H9 (cell line): ENCODE data around the gene CAV3. TPM values are rescaled to one million over a fixed set of nuclear protein-coding genes. Genes with fewer than 3 reads are reported as not detected.

Experiments
- DNase-seq: peaks from one replicate; pipeline ENCODE4 v3.0.0-alpha.2; 2017
- H2AFZ ChIP-seq: one replicate; pipeline ENCODE4 v1.6.1; 2013; ENCODE audit warnings: mild to moderate bottlenecking, low read length, control low read depth, moderate library complexity
- H2AK5ac ChIP-seq: 2 replicates; pipeline ENCODE4 v1.6.1; 2013; ENCODE audit warnings: low read length, control low read depth, mixed read lengths; ENCODE audit not compliant: insufficient read length
- H2BK120ac ChIP-seq: one replicate; pipeline ENCODE4 v1.6.1; 2013; ENCODE audit warnings: low read depth, mild to moderate bottlenecking, low read length, control low read depth, inconsistent platforms; ENCODE audit not compliant: poor library complexity, severe bottlenecking
- H2BK12ac ChIP-seq: 2 replicates; pipeline ENCODE4 v1.6.1; 2013; ENCODE audit warnings: low read length, control low read depth, mixed read lengths, low read depth; ENCODE audit not compliant: insufficient read length
- H2BK15ac ChIP-seq: 2 replicates; pipeline ENCODE4 v1.6.1; 2013; ENCODE audit warnings: low read depth, low read length, control low read depth
- H2BK20ac ChIP-seq: one replicate; pipeline ENCODE4 v1.6.1; 2013; ENCODE audit warnings: low read depth, mild to moderate bottlenecking, low read length, control low read depth, inconsistent platforms; ENCODE audit not compliant: poor library complexity, severe bottlenecking
- H2BK5ac ChIP-seq: 2 replicates; pipeline ENCODE4 v1.6.1; 2013; ENCODE audit warnings: low read length, control low read depth, mixed read lengths; ENCODE audit not compliant: insufficient read length
- H3K14ac ChIP-seq: 2 replicates; pipeline ENCODE4 v1.6.1; 2013; ENCODE audit warnings: low read length, control low read depth; ENCODE audit not compliant: insufficient read depth
- H3K18ac ChIP-seq: 2 replicates; pipeline ENCODE4 v1.6.1; 2013; ENCODE audit warnings: low read depth, mild to moderate bottlenecking, mixed read lengths, low read length, control low read depth; ENCODE audit not compliant: insufficient read length
- H3K23ac ChIP-seq: 2 replicates; pipeline ENCODE4 v1.6.1; 2013; ENCODE audit warnings: low read length, control low read depth, mixed read lengths, low read depth; ENCODE audit not compliant: insufficient read length
- H3K23me2 ChIP-seq: 2 replicates; pipeline ENCODE4 v1.6.1; 2013; ENCODE audit warnings: low read depth, mild to moderate bottlenecking, mixed read lengths, low read length, control low read depth; ENCODE audit not compliant: insufficient read length, poor library complexity, severe bottlenecking
- H3K27ac ChIP-seq: 2 replicates; pipeline ENCODE4 v1.5.1; 2013; ENCODE audit warnings: low read length, control low read depth, mixed read lengths, low read depth; ENCODE audit not compliant: insufficient read length
- H3K27me3 ChIP-seq: 2 replicates; pipeline ENCODE4 v1.6.1; 2013; ENCODE audit warnings: low read length, control low read depth, inconsistent platforms; ENCODE audit not compliant: insufficient read depth
- H3K4ac ChIP-seq: 2 replicates; pipeline ENCODE4 v1.6.1; 2013; ENCODE audit warnings: low read depth, mild to moderate bottlenecking, control low read depth, inconsistent platforms, low read length, moderate library complexity
- H3K4me1 ChIP-seq: 2 replicates; pipeline ENCODE4 v1.6.1; 2013; ENCODE audit warnings: low read length, control low read depth, inconsistent platforms; ENCODE audit not compliant: insufficient read depth
- H3K4me2 ChIP-seq: 2 replicates; pipeline ENCODE4 v1.6.1; 2013; ENCODE audit warnings: low read length, control low read depth, mixed read lengths; ENCODE audit not compliant: insufficient read length, insufficient read depth
- H3K56ac ChIP-seq: 2 replicates; pipeline ENCODE4 v1.6.1; 2013; ENCODE audit warnings: low read depth, mild to moderate bottlenecking, mixed read lengths, low read length, control low read depth; ENCODE audit not compliant: insufficient read length
- H3K79me1 ChIP-seq: 2 replicates; pipeline ENCODE4 v1.6.1; 2013; ENCODE audit warnings: low read depth, mild to moderate bottlenecking, moderate library complexity, low read length, control low read depth, inconsistent platforms; ENCODE audit not compliant: insufficient read depth, poor library complexity, severe bottlenecking
- H3K79me2 ChIP-seq: 2 replicates; pipeline ENCODE4 v1.6.1; 2013; ENCODE audit warnings: low read length, control low read depth, inconsistent platforms; ENCODE audit not compliant: insufficient read depth
- H3K9ac ChIP-seq: 2 replicates; pipeline ENCODE4 v1.6.1; 2013; ENCODE audit warnings: low read length, control low read depth, mixed read lengths; ENCODE audit not compliant: insufficient read length; ENCODE audit errors: extremely low read depth
- H3K9me3 ChIP-seq: one replicate; pipeline ENCODE4 v1.6.1; 2013; ENCODE audit warnings: low read depth, low read length, inconsistent platforms; ENCODE audit not compliant: control insufficient read depth
- H3T11ph ChIP-seq: one replicate; pipeline ENCODE4 v1.6.1; 2013; ENCODE audit warnings: mild to moderate bottlenecking, low read length, control low read depth, inconsistent platforms
- H4K20me1 ChIP-seq: one replicate; pipeline ENCODE4 v1.6.1; 2013; ENCODE audit not compliant: control insufficient read depth, insufficient read length, insufficient read depth
- H4K5ac ChIP-seq: 2 replicates; pipeline ENCODE4 v1.6.1; 2013; ENCODE audit warnings: low read depth, mild to moderate bottlenecking, mixed read lengths, low read length, control low read depth; ENCODE audit not compliant: insufficient read length
- H4K8ac ChIP-seq: replicated peaks from 2 replicates; pipeline ENCODE4 v1.6.1; 2013; ENCODE audit warnings: low read length, control low read depth, mixed read lengths, low read depth; ENCODE audit not compliant: insufficient read length
- H4K91ac ChIP-seq: 2 replicates; pipeline ENCODE4 v1.6.1; 2013; ENCODE audit warnings: low read depth, mild to moderate bottlenecking, moderate library complexity, mixed read lengths, low read length, control low read depth; ENCODE audit not compliant: insufficient read length
- H3K27ac Mint-ChIP-seq, 3 experiments: 2 replicates in 2 of 3; 3 replicates in 1 of 3; pipeline ENCODE4 v1.8.0; 2020 to 2021; ENCODE audit warnings: mixed read lengths in 3 of 3, mild to moderate bottlenecking in 1 of 3, moderate library complexity in 1 of 3
- H3K27me3 Mint-ChIP-seq: 2 replicates; pipeline ENCODE4 v1.8.0; 2021; ENCODE audit warnings: low read depth, mild to moderate bottlenecking, moderate library complexity, mixed read lengths
- H3K36me3 Mint-ChIP-seq, 3 experiments: 2 replicates in 2 of 3; 3 replicates in 1 of 3; pipeline ENCODE4 v1.8.0; 2020 to 2021; ENCODE audit warnings: low read depth in 3 of 3, mixed read lengths in 3 of 3; ENCODE audit not compliant: insufficient read depth in 1 of 3
- H3K4me1 Mint-ChIP-seq, 2 experiments: 2 replicates each; pipeline ENCODE4 v1.8.0; 2020; ENCODE audit warnings: mixed read lengths in 2 of 2
- H3K4me3 Mint-ChIP-seq, 2 experiments: 2 replicates in 1 of 2; 3 replicates in 1 of 2; pipeline ENCODE4 v1.8.0; 2020 to 2021; ENCODE audit warnings: mild to moderate bottlenecking in 2 of 2, mixed read lengths in 2 of 2, moderate library complexity in 1 of 2
- H3K9me3 Mint-ChIP-seq, 2 experiments: 2 replicates in 1 of 2; 3 replicates in 1 of 2; pipeline ENCODE4 v1.8.0; 2020; ENCODE audit warnings: mild to moderate bottlenecking in 2 of 2, mixed read lengths in 2 of 2, moderate library complexity in 1 of 2
- CTCF ChIP-seq: fragments of 200-600 bp; sonication (generic); conservative IDR thresholded peaks from 3 replicates; pipeline ENCODE4 v1.8.0; 2021; ENCODE audit warnings: antibody characterized with exemption, mild to moderate bottlenecking
- WGBS: extraction: QIAGEN DNeasy Blood & Tissue Kit; methylation state at CpG from one replicate; pipeline ENCODE4 v1.1.7; 2013; ENCODE audit warnings: missing lambda C conversion rate, low lambda C conversion rate, mixed read lengths; ENCODE audit not compliant: insufficient read length; ENCODE audit errors: extremely low coverage; 5-methylcytosine and 5-hydroxymethylcytosine counted together
- total RNA-seq: library from RNA; stranded (reverse); gene quantifications from 2 replicates; pipeline ENCODE4 v1.2.1, GENCODE V29; 2021

CAV3 gene
- total RNA-seq, 1 experiment from 2014 or later = not detected

GRCh38 chr3:8736436-8736835 lies 2.8 kb downstream of the CAV3 start:
- H2BK120ac ChIP-seq = no peak overlapping the region
- no peak overlapping the region for H3K18ac ChIP-seq
- WGBS = no CpG with 5 or more reads among the region's 11 CpGs
- H3K56ac ChIP-seq = no peak overlapping the region
- no peak overlapping the region for H4K8ac ChIP-seq
- Mint-ChIP-seq H3K27me3 (peaks cover 49% of the 10 kb centered on the region), H3K9me3 (no peaks in the 10 kb centered on the region; a peak in 1 of 5 replicates), H3K36me3 (no peaks in the 10 kb centered on the region), H3K27ac (no peak overlapping the region), H3K4me1 (peaks cover 15 to 21% of the 10 kb centered on the region in 2 experiments), H3K4me3 (no peak overlapping the region)
- no peak overlapping the region for H2BK5ac ChIP-seq
- no peak overlapping the region for H3K27ac ChIP-seq
- no peak overlapping the region for H2AFZ ChIP-seq
- no peak overlapping the region for H2AK5ac ChIP-seq
- H2BK20ac ChIP-seq = no peak overlapping the region
- no peak overlapping the region for H3K23ac ChIP-seq
- no peak overlapping the region for H3K4me2 ChIP-seq
- peaks cover 3% of the 10 kb centered on the region; the same call in 1 of the 2 replicates for H3K4me1 ChIP-seq
- H3K9me3 ChIP-seq = no peaks in the 10 kb centered on the region
- no peak for DNase-seq
- H3K23me2 ChIP-seq = no peaks in the 10 kb centered on the region
- H3K79me1 ChIP-seq = no peaks in the 10 kb centered on the region
- no peak overlapping the region for H2BK15ac ChIP-seq
- no peak for TF ChIP-seq CTCF
- no peaks in the 10 kb centered on the region for H4K20me1 ChIP-seq
- H4K5ac ChIP-seq = no peak overlapping the region
- H3K79me2 ChIP-seq = no peaks in the 10 kb centered on the region
- no peak overlapping the region for H3T11ph ChIP-seq
- no peak overlapping the region for H3K9ac ChIP-seq
- no peaks in the 10 kb centered on the region for H3K27me3 ChIP-seq
- H2BK12ac ChIP-seq = no peak overlapping the region
- no peak overlapping the region for H4K91ac ChIP-seq
- H3K14ac ChIP-seq = no peak overlapping the region
- no peak overlapping the region for H3K4ac ChIP-seq
